NCI-H226 (cell line): Measurements from ENCODE around the gene DENND4C.

Experiments used
- DNase-seq: peaks from one replicate; pipeline ENCODE4 v3.0.0-alpha.2; 2015

Gene DENND4C

DNA sequence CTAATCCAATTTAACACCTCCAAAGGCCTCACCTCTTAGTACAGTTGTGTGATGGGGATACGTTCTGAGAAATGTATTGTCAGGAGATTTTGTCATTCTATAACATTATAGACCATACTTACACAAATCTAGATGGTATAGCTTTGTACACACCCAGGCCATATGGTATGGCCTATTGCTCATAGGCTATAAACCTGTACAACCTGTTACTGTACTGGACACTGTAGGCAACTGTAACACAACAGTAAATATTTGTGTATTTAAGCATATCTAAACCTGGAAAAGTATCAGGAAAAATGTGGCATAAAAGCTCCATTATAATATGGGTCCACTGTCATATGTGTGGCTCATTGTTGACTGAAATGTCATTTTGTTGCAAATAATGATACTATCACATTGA, 190.4 kb downstream of the DENND4C start:
- no peak for DNase-seq
